ENCODE measurements around the gene BMPR1B. TPM values are rescaled to one million over a fixed set of nuclear protein-coding genes. Genes with fewer than 3 reads are reported as not detected.

The BMPR1B gene
- total RNA-seq, 1 experiment from 2014 or later, result not detected

GRCh38 chr4:94889523-94889922 lies 131.8 kb downstream of the BMPR1B start:
- Histone ChIP-seq H2AFZ (ENCODE audit: low read depth, low read length, poor library complexity, severe bottlenecking) (no peak overlapping the region), H3K9me2 (ENCODE audit: insufficient read depth) (no peaks in the 10 kb centered on the region), H3K36me3 (ENCODE audit: control insufficient read depth in 1 of 2, insufficient read depth in 2 of 2, low read length in 2 of 2) (no peaks in the 10 kb centered on the region), H4K20me1 (ENCODE audit: insufficient read depth) (no peaks in the 10 kb centered on the region), H3K79me2 (ENCODE audit: insufficient read depth, low read length) (no peaks in the 10 kb centered on the region), H3K9me3 (ENCODE audit: control insufficient read depth in 1 of 2, insufficient read depth in 1 of 2, low read depth in 1 of 2, low read length in 2 of 2) (no peaks in the 10 kb centered on the region; a peak in 1 of 4 replicates), H3K27me3 (ENCODE audit: insufficient read depth, low read length) (no peaks in the 10 kb centered on the region), H3K4me1 (ENCODE audit: control insufficient read depth in 1 of 2, insufficient read depth in 2 of 2, low read length in 2 of 2) (no peaks in the 10 kb centered on the region), H3K4me2 (ENCODE audit: low read length) (no peak overlapping the region), H3K9ac (ENCODE audit: low read length) (no peak overlapping the region), H3K4me3 (replicated peaks in 1 of 2; ENCODE audit: low read depth in 1 of 2, low read length in 2 of 2) (no peak overlapping the region), H3K27ac (ENCODE audit: low read depth, low read length) (no peak overlapping the region)
- CTCF ChIA-PET, result no interaction called here
- DNase-seq (ENCODE audit: low read depth, low spot score) (no peak), ATAC-seq (no peak)
- RAD21 ChIA-PET (ENCODE audit: low non-redundant PET in 1 of 2, low total read pairs in 2 of 2, uncharacterized antibody in 2 of 2, unreplicated experiment in 2 of 2), result no interaction called here
- POLR2A ChIA-PET, result no interaction called here
- intact Hi-C loops (cut with micrococcal nuclease), result no loop called here
- TF ChIP-seq POLR2A (IDR thresholded peaks at IDR 0.05; ENCODE audit: borderline replicate concordance, extremely low read depth, insufficient read depth, insufficient read length) (no peak), MAX (IDR thresholded peaks at IDR 0.05) (no peak), EZH2phosphoT487 (IDR thresholded peaks at IDR 0.05; ENCODE audit: borderline replicate concordance) (no peak), REST (IDR thresholded peaks at IDR 0.05; ENCODE audit: low read depth) (no peak), JUND (IDR thresholded peaks at IDR 0.05) (no peak), YY1 (IDR thresholded peaks at IDR 0.05; ENCODE audit: extremely low read depth, insufficient replicate concordance, low read depth, low read length) (no peak), CTCF (IDR thresholded peaks at IDR 0.05 in 2 of 3, conservative IDR thresholded peaks at IDR 0.05 in 1 of 3; ENCODE audit: borderline replicate concordance in 1 of 3, insufficient read depth in 1 of 3, low read depth in 2 of 3, low read length in 2 of 3) (no peak)
- no TSS peak for BruUV-seq (replicated peaks)

Measured in HCT116 (cell line).